H9 (cell line): Measurements from ENCODE around the gene COL23A1. TPM values are rescaled to one million over a fixed set of nuclear protein-coding genes. Genes with fewer than 3 reads are reported as not detected.

ENCODE experiments used
- DNase-seq: peaks from one replicate; pipeline ENCODE4 v3.0.0-alpha.2; 2017
- H2AFZ ChIP-seq: one replicate; pipeline ENCODE4 v1.6.1; 2013; ENCODE audit warnings: mild to moderate bottlenecking, low read length, control low read depth, moderate library complexity
- H2AK5ac ChIP-seq: 2 replicates; pipeline ENCODE4 v1.6.1; 2013; ENCODE audit warnings: low read length, control low read depth, mixed read lengths; ENCODE audit not compliant: insufficient read length
- H2BK120ac ChIP-seq: one replicate; pipeline ENCODE4 v1.6.1; 2013; ENCODE audit warnings: low read depth, mild to moderate bottlenecking, low read length, control low read depth, inconsistent platforms; ENCODE audit not compliant: poor library complexity, severe bottlenecking
- H2BK12ac ChIP-seq: 2 replicates; pipeline ENCODE4 v1.6.1; 2013; ENCODE audit warnings: low read length, control low read depth, mixed read lengths, low read depth; ENCODE audit not compliant: insufficient read length
- H2BK15ac ChIP-seq: 2 replicates; pipeline ENCODE4 v1.6.1; 2013; ENCODE audit warnings: low read depth, low read length, control low read depth
- H2BK20ac ChIP-seq: one replicate; pipeline ENCODE4 v1.6.1; 2013; ENCODE audit warnings: low read depth, mild to moderate bottlenecking, low read length, control low read depth, inconsistent platforms; ENCODE audit not compliant: poor library complexity, severe bottlenecking
- H2BK5ac ChIP-seq: 2 replicates; pipeline ENCODE4 v1.6.1; 2013; ENCODE audit warnings: low read length, control low read depth, mixed read lengths; ENCODE audit not compliant: insufficient read length
- H3K14ac ChIP-seq: 2 replicates; pipeline ENCODE4 v1.6.1; 2013; ENCODE audit warnings: low read length, control low read depth; ENCODE audit not compliant: insufficient read depth
- H3K18ac ChIP-seq: 2 replicates; pipeline ENCODE4 v1.6.1; 2013; ENCODE audit warnings: low read depth, mild to moderate bottlenecking, mixed read lengths, low read length, control low read depth; ENCODE audit not compliant: insufficient read length
- H3K23ac ChIP-seq: 2 replicates; pipeline ENCODE4 v1.6.1; 2013; ENCODE audit warnings: low read length, control low read depth, mixed read lengths, low read depth; ENCODE audit not compliant: insufficient read length
- H3K23me2 ChIP-seq: 2 replicates; pipeline ENCODE4 v1.6.1; 2013; ENCODE audit warnings: low read depth, mild to moderate bottlenecking, mixed read lengths, low read length, control low read depth; ENCODE audit not compliant: insufficient read length, poor library complexity, severe bottlenecking
- H3K27ac ChIP-seq: 2 replicates; pipeline ENCODE4 v1.5.1; 2013; ENCODE audit warnings: low read length, control low read depth, mixed read lengths, low read depth; ENCODE audit not compliant: insufficient read length
- H3K27me3 ChIP-seq: 2 replicates; pipeline ENCODE4 v1.6.1; 2013; ENCODE audit warnings: low read length, control low read depth, inconsistent platforms; ENCODE audit not compliant: insufficient read depth
- H3K4ac ChIP-seq: 2 replicates; pipeline ENCODE4 v1.6.1; 2013; ENCODE audit warnings: low read depth, mild to moderate bottlenecking, control low read depth, inconsistent platforms, low read length, moderate library complexity
- H3K4me1 ChIP-seq: 2 replicates; pipeline ENCODE4 v1.6.1; 2013; ENCODE audit warnings: low read length, control low read depth, inconsistent platforms; ENCODE audit not compliant: insufficient read depth
- H3K4me2 ChIP-seq: 2 replicates; pipeline ENCODE4 v1.6.1; 2013; ENCODE audit warnings: low read length, control low read depth, mixed read lengths; ENCODE audit not compliant: insufficient read length, insufficient read depth
- H3K56ac ChIP-seq: 2 replicates; pipeline ENCODE4 v1.6.1; 2013; ENCODE audit warnings: low read depth, mild to moderate bottlenecking, mixed read lengths, low read length, control low read depth; ENCODE audit not compliant: insufficient read length
- H3K79me1 ChIP-seq: 2 replicates; pipeline ENCODE4 v1.6.1; 2013; ENCODE audit warnings: low read depth, mild to moderate bottlenecking, moderate library complexity, low read length, control low read depth, inconsistent platforms; ENCODE audit not compliant: insufficient read depth, poor library complexity, severe bottlenecking
- H3K79me2 ChIP-seq: 2 replicates; pipeline ENCODE4 v1.6.1; 2013; ENCODE audit warnings: low read length, control low read depth, inconsistent platforms; ENCODE audit not compliant: insufficient read depth
- H3K9ac ChIP-seq: 2 replicates; pipeline ENCODE4 v1.6.1; 2013; ENCODE audit warnings: low read length, control low read depth, mixed read lengths; ENCODE audit not compliant: insufficient read length; ENCODE audit errors: extremely low read depth
- H3K9me3 ChIP-seq: one replicate; pipeline ENCODE4 v1.6.1; 2013; ENCODE audit warnings: low read depth, low read length, inconsistent platforms; ENCODE audit not compliant: control insufficient read depth
- H3T11ph ChIP-seq: one replicate; pipeline ENCODE4 v1.6.1; 2013; ENCODE audit warnings: mild to moderate bottlenecking, low read length, control low read depth, inconsistent platforms
- H4K20me1 ChIP-seq: one replicate; pipeline ENCODE4 v1.6.1; 2013; ENCODE audit not compliant: control insufficient read depth, insufficient read length, insufficient read depth
- H4K5ac ChIP-seq: 2 replicates; pipeline ENCODE4 v1.6.1; 2013; ENCODE audit warnings: low read depth, mild to moderate bottlenecking, mixed read lengths, low read length, control low read depth; ENCODE audit not compliant: insufficient read length
- H4K8ac ChIP-seq: replicated peaks from 2 replicates; pipeline ENCODE4 v1.6.1; 2013; ENCODE audit warnings: low read length, control low read depth, mixed read lengths, low read depth; ENCODE audit not compliant: insufficient read length
- H4K91ac ChIP-seq: 2 replicates; pipeline ENCODE4 v1.6.1; 2013; ENCODE audit warnings: low read depth, mild to moderate bottlenecking, moderate library complexity, mixed read lengths, low read length, control low read depth; ENCODE audit not compliant: insufficient read length
- H3K27ac Mint-ChIP-seq, 3 experiments: 2 replicates in 2 of 3; 3 replicates in 1 of 3; pipeline ENCODE4 v1.8.0; 2020 to 2021; ENCODE audit warnings: mixed read lengths in 3 of 3, mild to moderate bottlenecking in 1 of 3, moderate library complexity in 1 of 3
- H3K27me3 Mint-ChIP-seq: 2 replicates; pipeline ENCODE4 v1.8.0; 2021; ENCODE audit warnings: low read depth, mild to moderate bottlenecking, moderate library complexity, mixed read lengths
- H3K36me3 Mint-ChIP-seq, 3 experiments: 2 replicates in 2 of 3; 3 replicates in 1 of 3; pipeline ENCODE4 v1.8.0; 2020 to 2021; ENCODE audit warnings: low read depth in 3 of 3, mixed read lengths in 3 of 3; ENCODE audit not compliant: insufficient read depth in 1 of 3
- H3K4me1 Mint-ChIP-seq, 2 experiments: 2 replicates each; pipeline ENCODE4 v1.8.0; 2020; ENCODE audit warnings: mixed read lengths in 2 of 2
- H3K4me3 Mint-ChIP-seq, 2 experiments: 2 replicates in 1 of 2; 3 replicates in 1 of 2; pipeline ENCODE4 v1.8.0; 2020 to 2021; ENCODE audit warnings: mild to moderate bottlenecking in 2 of 2, mixed read lengths in 2 of 2, moderate library complexity in 1 of 2
- H3K9me3 Mint-ChIP-seq, 2 experiments: 2 replicates in 1 of 2; 3 replicates in 1 of 2; pipeline ENCODE4 v1.8.0; 2020; ENCODE audit warnings: mild to moderate bottlenecking in 2 of 2, mixed read lengths in 2 of 2, moderate library complexity in 1 of 2
- CTCF ChIP-seq: fragments of 200-600 bp; sonication (generic); conservative IDR thresholded peaks from 3 replicates; pipeline ENCODE4 v1.8.0; 2021; ENCODE audit warnings: antibody characterized with exemption, mild to moderate bottlenecking
- WGBS: extraction: QIAGEN DNeasy Blood & Tissue Kit; methylation state at CpG from one replicate; pipeline ENCODE4 v1.1.7; 2013; ENCODE audit warnings: missing lambda C conversion rate, low lambda C conversion rate, mixed read lengths; ENCODE audit not compliant: insufficient read length; ENCODE audit errors: extremely low coverage; 5-methylcytosine and 5-hydroxymethylcytosine counted together
- total RNA-seq: library from RNA; stranded (reverse); gene quantifications from 2 replicates; pipeline ENCODE4 v1.2.1, GENCODE V29; 2021

Gene COL23A1
- total RNA-seq, 1 experiment from 2014 or later, result 2.6 TPM

- Histone ChIP-seq H3K79me1 (no peaks in the 10 kb centered on the region), H3K4me1 (no peaks in the 10 kb centered on the region), H3K4ac (no peak overlapping the region), H4K8ac (no peak overlapping the region), H2AFZ (no peak overlapping the region), H4K91ac (no peak overlapping the region), H3K27ac (no peak overlapping the region), H3K18ac (no peak overlapping the region), H2BK20ac (no peak overlapping the region), H3K56ac (no peak overlapping the region), H2BK15ac (no peak overlapping the region), H3T11ph (no peak overlapping the region), H4K5ac (no peak overlapping the region), H3K23me2 (no peaks in the 10 kb centered on the region), H3K4me2 (no peak overlapping the region), H2BK12ac (no peak overlapping the region), H4K20me1 (no peaks in the 10 kb centered on the region), H2BK120ac (no peak overlapping the region), H3K79me2 (no peaks in the 10 kb centered on the region), H3K14ac (no peak overlapping the region), H2BK5ac (no peak overlapping the region), H3K23ac (no peak overlapping the region), H3K9ac (no peak overlapping the region), H3K27me3 (no peaks in the 10 kb centered on the region), H2AK5ac (no peak overlapping the region), H3K9me3 (no peaks in the 10 kb centered on the region)
- H3K9me3 Mint-ChIP-seq, result peaks cover 0 to 1% of the 10 kb centered on the region in 2 experiments; a peak in 4 of 5 replicates
- no peak for DNase-seq
- H3K27me3 Mint-ChIP-seq, result peaks cover 3% of the 10 kb centered on the region
- no CpG with 5 or more reads among the region's 13 CpGs for WGBS
- peaks cover 0 to 1% (median under 1%) of the 10 kb centered on the region in 3 experiments; a peak in 4 of 7 replicates for H3K36me3 Mint-ChIP-seq
- no peak for TF ChIP-seq CTCF
- peaks cover 10 to 12% of the 10 kb centered on the region in 2 experiments for H3K4me1 Mint-ChIP-seq
- no peak overlapping the region for H3K4me3 Mint-ChIP-seq
- peak overlapping the region in 2 of 3 experiments; percentile 44 to 53; a peak in 2 of 7 replicates for H3K27ac Mint-ChIP-seq
Observed at GRCh38 chr5:178375348-178375747, 214.8 kb downstream of the COL23A1 start.
